ENCODE results near the gene SPSB4.
A peak's percentile ranks its signal among the peaks of the same experiment; 100 is the strongest.

Gene SPSB4

DNA sequence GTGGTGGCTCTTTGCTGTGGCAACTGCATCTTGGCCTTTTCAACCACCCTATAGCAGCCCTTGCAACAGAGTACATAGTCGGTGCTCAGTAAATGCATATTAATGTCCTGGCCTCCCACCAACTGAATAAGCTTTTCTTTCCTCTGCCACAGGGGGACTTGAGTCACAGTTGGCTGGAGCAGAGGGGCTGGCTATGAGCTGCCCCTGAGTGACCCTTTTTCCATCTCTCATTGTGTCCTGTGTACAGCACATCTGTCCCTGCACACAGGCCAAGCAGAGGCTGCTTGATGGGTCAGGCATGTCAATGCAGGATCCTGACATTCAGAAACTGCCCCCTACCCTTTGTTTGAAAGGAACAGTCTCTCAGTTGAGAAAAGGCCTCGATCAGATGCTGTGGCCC, 22.4 kb downstream of the SPSB4 start (continued):
- TF ChIP-seq, protein P1, sequence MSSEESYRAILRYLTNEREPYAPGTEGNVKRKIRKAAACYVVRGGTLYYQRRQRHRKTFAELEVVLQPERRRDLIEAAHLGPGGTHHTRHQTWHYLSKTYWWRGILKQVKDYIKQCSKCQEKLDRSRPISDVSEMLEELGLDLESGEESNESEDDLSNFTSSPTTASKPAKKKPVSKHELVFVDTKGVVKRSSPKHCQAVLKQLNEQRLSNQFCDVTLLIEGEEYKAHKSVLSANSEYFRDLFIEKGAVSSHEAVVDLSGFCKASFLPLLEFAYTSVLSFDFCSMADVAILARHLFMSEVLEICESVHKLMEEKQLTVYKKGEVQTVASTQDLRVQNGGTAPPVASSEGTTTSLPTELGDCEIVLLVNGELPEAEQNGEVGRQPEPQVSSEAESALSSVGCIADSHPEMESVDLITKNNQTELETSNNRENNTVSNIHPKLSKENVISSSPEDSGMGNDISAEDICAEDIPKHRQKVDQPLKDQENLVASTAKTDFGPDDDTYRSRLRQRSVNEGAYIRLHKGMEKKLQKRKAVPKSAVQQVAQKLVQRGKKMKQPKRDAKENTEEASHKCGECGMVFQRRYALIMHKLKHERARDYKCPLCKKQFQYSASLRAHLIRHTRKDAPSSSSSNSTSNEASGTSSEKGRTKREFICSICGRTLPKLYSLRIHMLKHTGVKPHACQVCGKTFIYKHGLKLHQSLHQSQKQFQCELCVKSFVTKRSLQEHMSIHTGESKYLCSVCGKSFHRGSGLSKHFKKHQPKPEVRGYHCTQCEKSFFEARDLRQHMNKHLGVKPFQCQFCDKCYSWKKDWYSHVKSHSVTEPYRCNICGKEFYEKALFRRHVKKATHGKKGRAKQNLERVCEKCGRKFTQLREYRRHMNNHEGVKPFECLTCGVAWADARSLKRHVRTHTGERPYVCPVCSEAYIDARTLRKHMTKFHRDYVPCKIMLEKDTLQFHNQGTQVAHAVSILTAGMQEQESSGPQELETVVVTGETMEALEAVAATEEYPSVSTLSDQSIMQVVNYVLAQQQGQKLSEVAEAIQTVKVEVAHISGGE (tag by site-specific recombination; conservative IDR thresholded peaks at IDR 0.05; ENCODE audit: low read depth): no peak

DNA sequence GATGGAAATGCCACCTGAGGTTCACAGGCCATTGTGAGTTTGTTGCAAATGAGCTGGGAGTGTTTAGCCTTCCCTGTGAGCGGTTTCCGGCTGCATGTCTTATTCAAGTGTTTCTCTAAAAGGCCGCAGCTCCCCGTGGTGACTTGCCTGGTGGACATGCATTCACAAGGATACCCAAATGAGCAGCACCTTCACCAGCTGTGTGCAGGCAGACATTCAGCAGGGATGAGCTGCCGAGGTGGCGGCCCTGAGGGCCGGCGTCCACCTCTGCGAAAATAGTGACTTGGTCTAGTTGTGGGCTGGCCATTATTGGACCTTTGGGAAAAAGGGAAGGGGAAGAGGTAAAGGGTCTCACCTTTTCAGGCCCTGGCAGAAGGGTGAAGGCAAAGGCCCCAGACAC, 23.4 kb downstream of the SPSB4 start:
- Histone ChIP-seq H3K4me1 (ENCODE audit: control insufficient read depth, insufficient read depth, low read length) (0 out of 2 replicates have a peak, but pooled peaks cover 2% of the 10 kb centered on the region), H3K4me3 (ENCODE audit: low read depth, low read length) (no peak overlapping the region), H3K27ac (ENCODE audit: extremely low read depth, low read depth, low read length) (no peak overlapping the region), H3K9me3 (ENCODE audit: control insufficient read depth, insufficient read depth, low read depth, low read length) (no peaks in the 10 kb centered on the region), H3K36me3 (ENCODE audit: control insufficient read depth in 2 of 2, insufficient read depth in 1 of 2, low read length in 2 of 2) (no peaks in the 10 kb centered on the region)
- no peak for TF ChIP-seq ZSCAN16 (tag by site-specific recombination; IDR thresholded peaks at IDR 0.05)
- TF ChIP-seq ZFP3 (tag by site-specific recombination; IDR thresholded peaks at IDR 0.05; ENCODE audit: low read depth): no peak
- TF ChIP-seq ZNF830 (tag by site-specific recombination; IDR thresholded peaks at IDR 0.05; ENCODE audit: low read depth): no peak
- TF ChIP-seq ZNF777 (tag by site-specific recombination; IDR thresholded peaks at IDR 0.05; ENCODE audit: borderline replicate concordance): no peak
- no peak for TF ChIP-seq ZNF324 (tag by site-specific recombination; IDR thresholded peaks at IDR 0.05)
- no peak for TF ChIP-seq ZNF155 (tag by site-specific recombination; IDR thresholded peaks at IDR 0.05)
- no peak for TF ChIP-seq ZNF654 (tag by site-specific recombination; IDR thresholded peaks at IDR 0.05; ENCODE audit: low read depth)
- no peak for TF ChIP-seq ZNF311 (tag by site-specific recombination; IDR thresholded peaks at IDR 0.05; ENCODE audit: borderline replicate concordance)
- TF ChIP-seq ZNF354C (tag by site-specific recombination; IDR thresholded peaks at IDR 0.05; ENCODE audit: borderline replicate concordance, low read depth): no peak
- TF ChIP-seq ZSCAN23 (tag by site-specific recombination; IDR thresholded peaks at IDR 0.05): no peak
- POLR2A ChIA-PET: no interaction called here
- CTCF ChIA-PET: interaction anchor here (2.5 kb wide), 1 partner anchor 63 kb away, joined by 9 read pairs; no protein-coding TSS in a partner anchor

DNA sequence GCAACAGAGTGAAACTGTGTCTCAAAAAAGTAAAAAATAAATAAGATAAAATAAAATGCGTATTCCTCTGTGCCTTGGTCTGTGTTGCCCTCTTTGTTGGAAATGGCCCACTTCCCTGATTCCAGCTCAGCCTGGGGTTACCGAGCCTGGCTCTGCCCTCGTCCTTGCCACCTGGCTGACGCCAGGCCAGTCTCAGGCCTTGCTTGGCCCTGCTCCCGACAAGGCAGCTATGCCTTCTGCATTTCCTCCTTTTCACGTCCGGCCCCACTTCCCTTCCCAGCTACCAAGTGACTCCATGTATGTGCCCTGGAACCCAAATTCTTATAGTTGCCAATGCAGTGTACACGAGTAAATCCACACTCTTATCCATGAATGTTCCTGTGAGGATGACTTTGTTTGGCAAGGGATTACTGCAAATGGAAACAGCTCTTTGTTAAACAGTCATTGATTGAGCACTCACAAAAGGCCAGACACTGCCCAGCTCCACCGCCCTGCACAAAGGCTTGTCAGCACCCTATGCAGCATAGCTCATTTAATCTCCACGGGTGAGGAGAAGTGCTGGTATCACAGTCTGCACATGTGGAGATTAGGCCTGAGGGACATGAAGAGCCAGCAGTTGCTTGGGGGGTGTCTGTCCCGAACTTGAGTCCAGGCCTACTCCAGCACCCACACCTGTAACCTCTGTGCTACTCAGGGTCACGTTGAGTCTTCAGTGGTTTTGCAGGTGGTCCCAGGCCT, 25.1 kb downstream of the SPSB4 start:
- 0 out of 2 replicates have a peak, but pooled peaks cover 2% of the 10 kb centered on the region for H3K4me1 ChIP-seq (ENCODE audit: control insufficient read depth, insufficient read depth, low read length)
- CTCF ChIA-PET: interaction anchor here (0.6 to 2.5 kb wide), 8 partner anchors 17 to 1677 kb away, joined by 3 to 9 read pairs (median 3); partner anchors contain the start of gene SPSB4
- POLR2A ChIA-PET: no interaction called here

DNA sequence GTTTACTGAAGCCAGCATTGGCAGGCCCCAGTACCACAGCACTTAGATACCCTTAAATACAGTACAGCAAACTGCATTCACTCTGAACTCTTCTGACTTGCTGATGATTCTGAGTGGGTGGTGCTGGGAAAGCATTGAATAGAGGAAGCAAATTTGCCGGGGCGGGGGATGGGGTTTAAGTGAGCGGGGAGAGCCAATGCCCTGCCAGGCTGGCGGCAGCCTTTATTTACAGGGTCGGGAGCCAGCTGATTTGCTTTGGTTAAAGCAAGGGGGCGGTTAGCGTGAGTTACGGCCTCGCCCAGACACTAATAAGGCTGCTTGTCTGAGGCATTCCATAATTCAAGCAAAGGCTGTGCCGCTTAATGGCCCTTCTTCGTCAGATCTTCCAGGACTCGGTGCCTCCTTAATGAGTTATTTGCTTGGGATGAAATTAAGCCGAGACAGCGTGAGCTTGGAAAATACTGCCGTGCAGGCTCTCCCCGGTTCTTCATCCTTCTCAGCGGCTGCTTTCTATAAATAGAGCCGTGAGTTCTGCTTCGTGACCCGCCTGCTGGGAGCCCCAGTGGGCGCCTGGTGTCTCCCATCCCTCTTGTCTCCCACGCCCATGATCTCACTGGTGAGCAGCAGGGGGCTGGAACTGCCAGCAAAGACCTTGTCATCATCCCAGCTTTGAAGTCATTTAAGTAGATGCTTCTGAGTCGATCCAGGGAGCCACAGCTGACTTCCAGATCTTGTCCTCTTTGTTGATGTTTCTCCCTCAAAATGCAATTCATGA, 25.8 kb downstream of the SPSB4 start:
- ChIA-PET POLR2A (interaction anchor here (0.6 kb wide), 1 partner anchor 26 kb away, joined by 3 read pairs; no protein-coding TSS in a partner anchor), CTCF (interaction anchor here (0.9 to 2.5 kb wide), 4 partner anchors 20 to 78 kb away, joined by 3 to 9 read pairs (median 3); no protein-coding TSS in a partner anchor)
- Histone ChIP-seq H3K36me3 (ENCODE audit: control insufficient read depth in 2 of 2, insufficient read depth in 1 of 2, low read length in 2 of 2) (no peaks in the 10 kb centered on the region), H3K27ac (ENCODE audit: extremely low read depth, low read depth, low read length) (no peak overlapping the region; the same call in 1 of the 2 replicates), H3K4me3 (ENCODE audit: low read depth, low read length) (peak overlapping the region; percentile 28), H3K9me3 (ENCODE audit: control insufficient read depth, insufficient read depth, low read depth, low read length) (no peaks in the 10 kb centered on the region), H3K4me1 (ENCODE audit: control insufficient read depth, insufficient read depth, low read length) (0 out of 2 replicates have a peak, but pooled peaks cover 2% of the 10 kb centered on the region)
- no peak for TF ChIP-seq ZNF157 (tag by site-specific recombination; IDR thresholded peaks at IDR 0.05)
- peak; percentile 75; the same call in 1 of the 2 replicates for TF ChIP-seq ZBTB21 (tag by site-specific recombination; IDR thresholded peaks at IDR 0.05)
- peak; percentile 81 for TF ChIP-seq TCF7L2 (IDR thresholded peaks at IDR 0.05; ENCODE audit: borderline replicate concordance, low read depth, low read length)
- TF ChIP-seq ZNF16 (tag by site-specific recombination; IDR thresholded peaks at IDR 0.05; ENCODE audit: low read depth): no peak
- TF ChIP-seq ZNF404 (tag by site-specific recombination; IDR thresholded peaks at IDR 0.05): no peak
- TF ChIP-seq ZBTB1 (tag by site-specific recombination; IDR thresholded peaks at IDR 0.05): no peak
- TF ChIP-seq WT1 (tag by site-specific recombination; IDR thresholded peaks at IDR 0.05): peak; percentile 74
- no peak for TF ChIP-seq ZNF76 (tag by site-specific recombination; IDR thresholded peaks at IDR 0.05; ENCODE audit: borderline replicate concordance, low read depth)
- no peak for TF ChIP-seq ZNF626 (tag by site-specific recombination; IDR thresholded peaks at IDR 0.05)
- TF ChIP-seq KLF10 (tag by site-specific recombination; IDR thresholded peaks at IDR 0.05): 0 out of 2 replicates have a peak, but pooled peaks have one; percentile 13
- TF ChIP-seq, protein P2, sequence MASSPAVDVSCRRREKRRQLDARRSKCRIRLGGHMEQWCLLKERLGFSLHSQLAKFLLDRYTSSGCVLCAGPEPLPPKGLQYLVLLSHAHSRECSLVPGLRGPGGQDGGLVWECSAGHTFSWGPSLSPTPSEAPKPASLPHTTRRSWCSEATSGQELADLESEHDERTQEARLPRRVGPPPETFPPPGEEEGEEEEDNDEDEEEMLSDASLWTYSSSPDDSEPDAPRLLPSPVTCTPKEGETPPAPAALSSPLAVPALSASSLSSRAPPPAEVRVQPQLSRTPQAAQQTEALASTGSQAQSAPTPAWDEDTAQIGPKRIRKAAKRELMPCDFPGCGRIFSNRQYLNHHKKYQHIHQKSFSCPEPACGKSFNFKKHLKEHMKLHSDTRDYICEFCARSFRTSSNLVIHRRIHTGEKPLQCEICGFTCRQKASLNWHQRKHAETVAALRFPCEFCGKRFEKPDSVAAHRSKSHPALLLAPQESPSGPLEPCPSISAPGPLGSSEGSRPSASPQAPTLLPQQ (tag by site-specific recombination; IDR thresholded peaks at IDR 0.05): peak; percentile 32; the same call in 1 of the 2 replicates

More for the DNA sequence above, 25.1 kb downstream of the SPSB4 start:
- Histone ChIP-seq H3K4me3 (ENCODE audit: low read depth, low read length) (no peak overlapping the region), H3K36me3 (ENCODE audit: control insufficient read depth in 2 of 2, insufficient read depth in 1 of 2, low read length in 2 of 2) (no peaks in the 10 kb centered on the region), H3K27ac (ENCODE audit: extremely low read depth, low read depth, low read length) (no peak overlapping the region), H3K9me3 (ENCODE audit: control insufficient read depth, insufficient read depth, low read depth, low read length) (no peaks in the 10 kb centered on the region)
- 0 out of 2 replicates have a peak, but pooled peaks have one; percentile 27 for TF ChIP-seq ZBTB17 (tag by site-specific recombination; IDR thresholded peaks at IDR 0.05)
- peak; percentile 42 for TF ChIP-seq ZIC2 (tag by site-specific recombination; IDR thresholded peaks at IDR 0.05)
- TF ChIP-seq ZNF248 (tag by site-specific recombination; IDR thresholded peaks at IDR 0.05): no peak
